Posterior cingulate gyrus (tissue), 11 donors: ENCODE measurements around the gene TMEM132D.
A peak's percentile ranks its signal among the peaks of the same experiment; 100 is the strongest.
"Not testable (repeated sequence)": the region's sequence is repeated elsewhere in the genome, so short reads cannot be mapped to it uniquely, and the experiment has no call there.

Experiments used
- DNase-seq, 10 donors: peaks; one replicate each; pipeline versions ENCODE4 v3.0.0 to v3.0.0-alpha.2; 2020 to 2021; ENCODE audit warnings: mixed read lengths in 3 of 10
- intact Hi-C: fragments of 100-400 bp; cut with DNase I; formaldehyde crosslinking; loops from one replicate; pipeline ENCODE4 v1.15.1; 2023

Gene TMEM132D

GRCh38 chr12:129903956-129904829, at the start of gene TMEM132D:
TMEM132D (minus strand) TSS chr12:129904025.
- peak in 9 of 10 donors; percentile 29 to 92 (median 55) for DNase-seq
- intact Hi-C loops: loop anchor here (5.0 kb wide), 1 partner anchor 597 kb away; no protein-coding TSS in a partner anchor

DNA sequence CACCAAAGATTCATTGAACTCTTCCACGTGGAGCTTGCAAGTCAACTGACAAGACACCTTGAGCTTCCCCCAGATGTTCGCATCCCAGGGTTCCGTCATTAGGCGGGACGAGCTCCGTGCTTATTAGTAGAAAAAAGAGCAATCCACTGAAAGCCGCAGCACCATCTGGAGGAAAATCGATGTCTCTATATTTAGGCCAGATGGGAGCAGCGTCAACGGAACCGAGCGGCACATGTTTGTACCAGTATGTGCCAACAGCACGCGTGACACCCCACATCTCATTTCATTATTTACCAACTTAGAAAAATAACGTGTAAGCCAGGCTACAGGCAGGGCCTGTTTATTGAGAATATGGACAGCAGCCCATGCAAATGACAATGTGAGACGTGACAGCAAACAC, 45.8 kb upstream of the TMEM132D start:
- intact Hi-C loops: no loop called here
- DNase-seq: peak in 3 of 10 donors; percentile 18 to 80 (median 77)

- DNase-seq: no peak
- intact Hi-C loops: no loop called here
These were observed 37.8 kb upstream of the TMEM132D start for GRCh38 chr12:129941618-129942017.

- intact Hi-C loops: no loop called here
- peak in 4 of 10 donors; percentile 15 to 73 (median 36) for DNase-seq
These were observed 34.3 kb upstream of the TMEM132D start for GRCh38 chr12:129938089-129938488.

- intact Hi-C loops: no loop called here
- DNase-seq: no peak
These were observed 33.6 kb upstream of the TMEM132D start for GRCh38 chr12:129937426-129937825.

- intact Hi-C loops: no loop called here
- DNase-seq: no peak
These were observed 24.8 kb upstream of the TMEM132D start for GRCh38 chr12:129928643-129929042.

- intact Hi-C loops: no loop called here
- no peak for DNase-seq
These were observed 23.6 kb upstream of the TMEM132D start for GRCh38 chr12:129927316-129927900.

DNA sequence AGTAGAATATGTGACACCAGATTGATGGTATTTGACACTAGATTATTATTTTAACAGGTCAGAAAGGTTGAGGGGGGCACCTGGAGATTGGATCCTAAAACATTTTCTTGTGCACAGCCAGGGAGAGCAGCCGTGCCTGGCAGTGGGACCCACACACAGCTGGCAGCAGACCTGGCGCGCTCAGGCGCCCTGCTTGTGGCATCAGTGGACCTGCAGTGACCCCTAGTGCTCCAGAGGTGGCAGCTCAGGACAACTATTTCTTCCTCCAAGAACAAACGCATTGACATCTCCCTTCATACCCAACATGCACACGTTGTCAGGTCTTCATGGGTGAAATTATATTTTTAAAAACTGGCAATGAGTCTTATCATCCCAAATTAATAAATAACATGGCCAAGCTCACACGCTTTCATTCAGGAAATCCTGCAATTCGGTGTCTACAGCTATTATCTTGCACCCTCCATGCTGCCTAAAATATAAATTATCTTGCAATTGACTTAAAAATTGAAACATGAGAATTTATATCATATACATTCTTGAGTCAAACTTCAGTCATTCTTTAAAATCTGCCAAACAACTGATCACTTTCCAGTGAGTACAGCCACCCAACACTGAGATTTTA, 7.7 kb upstream of the TMEM132D start:
- DNase-seq: peak; percentile 76 to 98 (median 84)
- intact Hi-C loops: loop anchor here (1.0 to 5.0 kb wide), 5 partner anchors 103 to 1653 kb away; no protein-coding TSS in a partner anchor

GRCh38 chr12:129909051-129910020, 5.5 kb upstream of the TMEM132D start:
- intact Hi-C loops: loop anchor here (5.0 kb wide), 3 partner anchors 942 to 1257 kb away; no protein-coding TSS in a partner anchor
- peak in 1 of 10 donors; percentile 46 for DNase-seq

GRCh38 chr12:129903092-129903945, 506 bp downstream of the TMEM132D start:
- DNase-seq: peak in 4 of 10 donors; percentile 26 to 85 (median 84)
- intact Hi-C loops: loop anchor here (5.0 kb wide), 1 partner anchor 596 kb away; no protein-coding TSS in a partner anchor

GRCh38 chr12:129902371-129903091, 1.3 kb downstream of the TMEM132D start:
- intact Hi-C loops: loop anchor here (5.0 kb wide), 1 partner anchor 595 kb away; no protein-coding TSS in a partner anchor
- DNase-seq: peak in 1 of 10 donors; percentile 74

DNA sequence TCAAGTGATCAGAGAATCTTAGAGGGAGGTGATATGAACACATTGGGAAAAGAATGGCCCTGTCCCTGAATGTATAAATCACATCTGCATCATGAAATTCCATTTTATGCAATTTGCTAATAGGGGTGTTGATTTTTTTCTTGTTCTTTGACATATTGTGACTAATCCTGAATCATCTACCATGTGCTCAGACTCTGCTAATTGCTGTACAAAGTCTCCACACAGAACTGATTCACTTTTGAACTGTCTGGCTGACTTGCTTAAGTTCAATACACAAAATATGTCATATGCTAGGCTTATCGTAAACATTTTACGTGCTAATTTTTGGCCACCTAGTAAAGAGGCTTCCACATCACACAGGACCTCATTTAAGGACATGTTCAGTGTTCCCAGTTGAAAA, 2.6 kb downstream of the TMEM132D start:
- no peak for DNase-seq
- intact Hi-C loops: loop anchor here (5.0 kb wide), 1 partner anchor 594 kb away; no protein-coding TSS in a partner anchor

- peak in 1 of 10 donors; percentile 49 for DNase-seq
- intact Hi-C loops: loop anchor here (5.0 kb wide), 1 partner anchor 593 kb away; no protein-coding TSS in a partner anchor
These were observed 3.5 kb downstream of the TMEM132D start for GRCh38 chr12:129900306-129900705.

GRCh38 chr12:129899045-129899444, 4.8 kb downstream of the TMEM132D start:
- DNase-seq, intact Hi-C loops: not testable (repeated sequence)

GRCh38 chr12:129893691-129894090, 10.1 kb downstream of the TMEM132D start:
- intact Hi-C loops: no loop called here
- DNase-seq: no peak

DNA sequence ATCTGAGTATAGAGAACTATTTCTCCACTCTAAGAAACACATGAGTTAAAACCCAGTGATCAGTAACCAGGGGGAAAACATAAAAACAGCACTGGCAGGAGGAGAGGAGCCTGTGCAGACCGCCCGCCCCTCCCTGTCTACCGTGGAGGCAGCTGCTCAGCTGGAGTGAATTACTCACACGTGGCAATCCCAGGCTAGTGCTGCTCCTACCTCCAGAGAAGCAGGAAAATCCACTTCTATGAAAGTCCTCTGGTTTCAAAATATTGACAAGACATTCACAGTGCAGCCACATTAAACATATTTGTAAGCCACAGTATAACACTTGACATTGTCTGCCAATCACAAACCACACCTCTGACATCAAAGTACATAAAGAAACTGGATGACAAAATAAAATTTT, 16.7 kb downstream of the TMEM132D start:
- peak in 4 of 10 donors; percentile 37 to 88 (median 40) for DNase-seq
- intact Hi-C loops: no loop called here

GRCh38 chr12:129886541-129886940, 17.3 kb downstream of the TMEM132D start:
- no peak for DNase-seq
- intact Hi-C loops: no loop called here

DNA sequence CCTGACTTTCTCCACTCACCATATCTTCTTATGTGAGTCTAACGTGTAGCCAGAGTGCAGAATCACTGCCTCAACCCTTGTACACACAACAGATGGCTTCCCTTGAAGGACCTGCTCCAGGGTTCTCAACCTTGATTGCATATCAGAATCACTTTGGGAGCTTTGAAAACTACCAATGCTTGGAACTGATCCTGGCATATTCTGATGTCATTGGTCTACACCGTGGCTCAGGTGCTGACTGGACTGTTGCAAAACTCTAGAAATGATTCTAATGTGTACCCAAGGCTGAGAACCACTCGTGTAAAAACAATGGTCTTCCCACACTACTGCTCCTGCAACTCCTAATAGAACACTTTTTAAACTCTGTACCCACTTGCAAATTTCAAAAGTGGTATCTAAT, 18.5 kb downstream of the TMEM132D start:
- intact Hi-C loops: no loop called here

More for the DNA sequence above, 18.5 kb downstream of the TMEM132D start:
- no peak for DNase-seq
